ENCODE results near the gene NGRN.

- TF ChIP-seq CTCF (conservative IDR thresholded peaks at IDR 0.05; ENCODE audit: low read depth, low read length) (no peak), EZH2 (IDR thresholded peaks at IDR 0.05; ENCODE audit: borderline replicate concordance, low read depth, low read length, poor library complexity, severe bottlenecking) (no peak)
Measured at GRCh38 chr15:90261811-90262210, 3.7 kb upstream of the NGRN start.

Data from A673 (cell line).